HL-60 (cell line): ENCODE measurements around the gene CD1C.

Source experiments
- CTCF ChIP-seq: IDR thresholded peaks from one replicate; pipeline ENCODE4 v1.5.1; 2011; ENCODE audit warnings: low read length, control low read depth, inconsistent platforms; ENCODE audit not compliant: insufficient read depth
- POLR2AphosphoS5 ChIP-seq: IDR thresholded peaks from 2 replicates; pipeline ENCODE4 v1.6.1; 2012; ENCODE audit warnings: low read depth

DNA sequence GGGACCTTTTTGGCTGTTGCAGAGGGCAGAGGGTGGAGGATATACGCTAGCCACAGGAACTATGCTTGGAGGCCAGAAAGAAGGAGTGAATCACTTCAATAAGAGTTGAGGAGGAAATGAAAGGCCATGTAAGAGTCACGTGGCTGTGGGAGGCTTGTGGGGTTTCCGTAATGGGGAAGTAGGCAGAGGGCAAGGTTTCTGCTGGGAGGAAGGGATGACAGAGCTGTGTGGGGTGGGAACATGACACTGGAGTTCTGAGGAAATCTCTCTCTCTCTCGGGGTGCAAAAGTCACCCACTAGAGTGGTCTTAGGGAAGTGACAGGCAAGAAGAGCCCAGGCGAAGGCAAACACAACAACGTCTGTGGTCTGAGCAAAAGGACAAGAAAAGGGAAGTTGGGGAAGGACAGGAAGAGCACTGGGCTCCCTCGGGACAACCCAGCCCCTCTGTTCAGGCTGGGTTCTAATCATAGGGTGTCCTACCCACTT, 3.9 kb upstream of the CD1C start:
- TF ChIP-seq CTCF (no peak), POLR2AphosphoS5 (peak; percentile 76)
